SK-N-SH (cell line): ENCODE measurements around the gene ASMTL. TPM values are rescaled to one million over a fixed set of nuclear protein-coding genes. Genes with fewer than 3 reads are reported as not detected.

Source experiments
- CTCF ChIA-PET: fragments of 300-600, 350-600 bp; formaldehyde crosslinking; extraction: SDS; loops from one replicate; lab custom pipeline; 2021; lab: Yijun Ruan, JAX
- POLR2A ChIA-PET: fragments of 350-600 bp; sonication (Branson Sonifier 250); formaldehyde crosslinking; extraction: SDS; loops from one replicate; lab custom pipeline; 2020; ENCODE audit warnings: antibody characterized with exemption, inconsistent platforms; lab: Yijun Ruan, JAX
- DNase-seq: peaks from one replicate; pipeline ENCODE4 v3.0.0; 2012
- H2AFZ ChIP-seq: fragments of 200-600 bp; sonication (generic); 2 replicates; pipeline ENCODE4 v1.8.1; 2016; ENCODE audit warnings: antibody characterized with exemption, mild to moderate bottlenecking, low read depth
- H3F3A ChIP-seq: fragments of 200-600 bp; sonication (generic); replicated peaks from 2 replicates; pipeline ENCODE3; 2016; ENCODE audit warnings: antibody characterized with exemption, mild to moderate bottlenecking; ENCODE audit not compliant: insufficient read depth
- H3K27ac ChIP-seq, 2 experiments: fragments of 200-500 bp in 1 of 2; fragments of 200-600 bp in 1 of 2; sonication (Bioruptor generic) in 1 of 2; sonication (generic), shearing (Covaris generic) in 1 of 2; 2 replicates each; pipeline versions ENCODE4 v1.5.1 to v1.6.1; 2014 to 2016; ENCODE audit warnings: low read depth in 2 of 2, inconsistent platforms in 1 of 2, low read length in 1 of 2, mild to moderate bottlenecking in 1 of 2, mixed read lengths in 1 of 2
- H3K27me3 ChIP-seq: fragments of 200-600 bp; sonication (generic), shearing (Covaris generic); 2 replicates; pipeline ENCODE4 v1.6.1; 2016; ENCODE audit warnings: mixed run types; ENCODE audit not compliant: insufficient read depth
- H3K36me3 ChIP-seq, 2 experiments: fragments of 200-500 bp in 1 of 2; fragments of 200-600 bp in 1 of 2; sonication (Bioruptor generic) in 1 of 2; sonication (generic) in 1 of 2; replicated peaks in 1 of 2; 2 replicates each; pipeline versions ENCODE3 to v1.5.1; 2014 to 2016; ENCODE audit warnings: low read length in 1 of 2, mild to moderate bottlenecking in 1 of 2; ENCODE audit not compliant: insufficient read depth in 2 of 2, control insufficient read depth in 1 of 2
- H3K4me1 ChIP-seq, 2 experiments: fragments of 200-500 bp in 1 of 2; fragments of 200-600 bp in 1 of 2; sonication (Bioruptor generic) in 1 of 2; sonication (generic), shearing (Covaris generic) in 1 of 2; 2 replicates each; pipeline versions ENCODE4 v1.5.1 to v1.6.1; 2014 to 2016; ENCODE audit warnings: low read depth in 1 of 2, low read length in 1 of 2, mixed run types in 1 of 2; ENCODE audit not compliant: insufficient read depth in 2 of 2, control insufficient read depth in 1 of 2
- H3K4me2 ChIP-seq: fragments of 200-600 bp; sonication (generic), shearing (Covaris generic); 2 replicates; pipeline ENCODE4 v1.6.1; 2017; ENCODE audit warnings: mixed run types
- H3K4me3 ChIP-seq, 2 experiments: fragments of 200-500 bp in 1 of 2; fragments of 200-600 bp in 1 of 2; sonication (Bioruptor generic) in 1 of 2; sonication (generic), shearing (Covaris generic) in 1 of 2; 2 replicates each; pipeline versions ENCODE4 v1.5.1 to v1.8.1; 2014 to 2016; ENCODE audit warnings: low read depth in 2 of 2, inconsistent platforms in 1 of 2, low read length in 1 of 2, mild to moderate bottlenecking in 1 of 2, mixed read lengths in 1 of 2, moderate library complexity in 1 of 2
- H3K79me2 ChIP-seq: fragments of 200-600 bp; sonication (generic); 2 replicates; pipeline ENCODE4 v1.8.1; 2017; ENCODE audit warnings: mild to moderate bottlenecking; ENCODE audit not compliant: insufficient read depth
- H3K9ac ChIP-seq: fragments of 200-600 bp; sonication (generic); 2 replicates; pipeline ENCODE4 v1.6.1; 2017; ENCODE audit warnings: mixed run types
- H3K9me2 ChIP-seq: fragments of 200-600 bp; sonication (generic); 2 replicates; pipeline ENCODE4 v1.6.1; 2017; ENCODE audit warnings: mixed run types
- H3K9me3 ChIP-seq: fragments of 200-600 bp; sonication (generic); 2 replicates; pipeline ENCODE4 v1.6.1; 2017; ENCODE audit warnings: mixed run types, mild to moderate bottlenecking, moderate library complexity
- H4K20me1 ChIP-seq: fragments of 200-600 bp; sonication (generic); 2 replicates; pipeline ENCODE4 v1.6.1; 2017; ENCODE audit warnings: mild to moderate bottlenecking, mixed run types; ENCODE audit not compliant: insufficient read depth
- EZH2phosphoT487 ChIP-seq: fragments of 200-600 bp; sonication (generic); IDR thresholded peaks from 2 replicates; pipeline ENCODE4 v1.6.1; 2017; ENCODE audit warnings: low read depth, mixed run types, mild to moderate bottlenecking, antibody characterized with exemption, moderate library complexity, borderline replicate concordance
- FOSL2 ChIP-seq: IDR thresholded peaks from 2 replicates; pipeline ENCODE4 v1.4.0; 2012; ENCODE audit warnings: low read depth, mild to moderate bottlenecking, moderate library complexity, borderline replicate concordance
- FOXJ3 ChIP-seq: sonication (generic); formaldehyde crosslinking; IDR thresholded peaks from 2 replicates; pipeline ENCODE4 v1.5.1; 2020; ENCODE audit warnings: mild to moderate bottlenecking, missing genetic modification reagents
- FOXM1 ChIP-seq: IDR thresholded peaks from 2 replicates; pipeline ENCODE4 v1.4.0; 2012; ENCODE audit warnings: low read depth, mild to moderate bottlenecking
- GABPA ChIP-seq: IDR thresholded peaks from 2 replicates; pipeline ENCODE4 v1.4.0; 2012; ENCODE audit warnings: low read depth, mild to moderate bottlenecking
- GATA2 ChIP-seq: sonication (generic); formaldehyde crosslinking; IDR thresholded peaks from 2 replicates; pipeline ENCODE4 v1.5.0; 2020; ENCODE audit warnings: mild to moderate bottlenecking, missing genetic modification reagents
- JUND ChIP-seq: IDR thresholded peaks from 2 replicates; pipeline ENCODE4 v1.4.0; 2012
- MAX ChIP-seq: IDR thresholded peaks from 2 replicates; pipeline ENCODE4 v1.4.0; 2012; ENCODE audit warnings: low read depth
- MXI1 ChIP-seq: IDR thresholded peaks from 2 replicates; pipeline ENCODE4 v1.6.1; 2012; ENCODE audit warnings: mild to moderate bottlenecking, low read depth, low read length, improper control_type of control experiment
- NRF1 ChIP-seq: IDR thresholded peaks from 2 replicates; pipeline ENCODE4 v1.6.1; 2012; ENCODE audit warnings: low read depth, mild to moderate bottlenecking, low read length
- RAD21 ChIP-seq: IDR thresholded peaks from 2 replicates; pipeline ENCODE4 v1.6.1; 2012; ENCODE audit warnings: mild to moderate bottlenecking, low read length
- RFX5 ChIP-seq: IDR thresholded peaks from 2 replicates; pipeline ENCODE4 v1.6.1; 2012; ENCODE audit warnings: mild to moderate bottlenecking, improper control_type of control experiment, low read length
- TEAD4 ChIP-seq: IDR thresholded peaks from 2 replicates; pipeline ENCODE4 v1.4.0; 2012; ENCODE audit warnings: mild to moderate bottlenecking, borderline replicate concordance; ENCODE audit not compliant: insufficient read depth
- YY1 ChIP-seq: IDR thresholded peaks from 2 replicates; pipeline ENCODE4 v1.4.0; 2012; ENCODE audit warnings: low read depth, mild to moderate bottlenecking
- whole genome bisulfite sequencing: methylation state at CpG from one replicate; pipeline ENCODE4 v1.1.6; 2017; ENCODE audit warnings: low lambda C conversion rate; 5-methylcytosine and 5-hydroxymethylcytosine counted together
- polyA plus RNA-seq, 3 experiments: library from polyadenylated mRNA; depleted of rRNA; stranded (reverse); fragments of >200 nt; gene quantifications; 2 replicates each; pipeline ENCODE4 v1.2.3, GENCODE V29; 2012
- TF ChIP-seq, protein P1 (sequence below): IDR thresholded peaks from 2 replicates; pipeline ENCODE4; 2012

Gene ASMTL
- polyA plus RNA-seq, 1 of the 3 experiments (the other 2 are of a cell fraction), result 37.7 TPM

DNA sequence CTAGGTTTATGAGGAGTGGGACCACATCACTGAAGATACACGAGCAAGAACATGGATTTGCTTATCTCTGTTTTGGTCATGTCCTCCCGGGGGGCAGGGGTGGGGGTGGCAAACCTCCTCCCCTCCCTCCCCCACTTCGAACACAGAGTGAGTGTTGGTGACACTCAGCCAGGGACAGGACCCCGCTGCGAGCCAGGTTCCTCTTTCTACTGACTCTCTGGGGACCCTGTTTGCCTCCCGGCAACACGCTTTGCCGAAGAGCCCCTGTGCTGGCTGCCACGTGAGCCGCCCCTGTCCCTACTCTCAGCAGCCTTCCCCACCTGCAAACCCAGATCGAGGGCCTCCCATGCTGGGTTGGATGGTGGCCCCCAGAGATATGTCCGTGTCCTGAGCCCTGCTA lies 49.5 kb upstream of the ASMTL start:
- ChIA-PET POLR2A (no interaction called here), CTCF (no interaction called here)
- Histone ChIP-seq H3K4me1 (no peaks in the 10 kb centered on the region), H3K36me3 (no peaks in the 10 kb centered on the region), H3K9ac (no peak overlapping the region), H3K27me3 (no peaks in the 10 kb centered on the region; the same call in 1 of the 2 replicates), H3K9me3 (no peaks in the 10 kb centered on the region), H3K4me2 (no peak overlapping the region), H3K27ac (no peak overlapping the region), H3K9me2 (no peaks in the 10 kb centered on the region), H3F3A (no peaks in the 10 kb centered on the region), H3K79me2 (no peaks in the 10 kb centered on the region), H2AFZ (no peak overlapping the region), H4K20me1 (no peaks in the 10 kb centered on the region), H3K4me3 (no peak overlapping the region)
- DNase-seq, result no peak
- TF ChIP-seq YY1 (no peak), FOXJ3 (CRISPR knock-in tag) (no peak), TEAD4 (no peak)
- TF ChIP-seq, protein P1, sequence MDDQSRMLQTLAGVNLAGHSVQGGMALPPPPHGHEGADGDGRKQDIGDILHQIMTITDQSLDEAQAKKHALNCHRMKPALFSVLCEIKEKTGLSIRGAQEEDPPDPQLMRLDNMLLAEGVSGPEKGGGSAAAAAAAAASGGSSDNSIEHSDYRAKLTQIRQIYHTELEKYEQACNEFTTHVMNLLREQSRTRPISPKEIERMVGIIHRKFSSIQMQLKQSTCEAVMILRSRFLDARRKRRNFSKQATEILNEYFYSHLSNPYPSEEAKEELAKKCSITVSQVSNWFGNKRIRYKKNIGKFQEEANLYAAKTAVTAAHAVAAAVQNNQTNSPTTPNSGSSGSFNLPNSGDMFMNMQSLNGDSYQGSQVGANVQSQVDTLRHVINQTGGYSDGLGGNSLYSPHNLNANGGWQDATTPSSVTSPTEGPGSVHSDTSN, result no peak
- 37% methylated on average over 12 of the region's 12 CpGs for WGBS

- no peaks in the 10 kb centered on the region for H3K4me1 ChIP-seq
- H2AFZ ChIP-seq, result 0 out of 2 replicates have a peak overlapping the region, but pooled peaks have one; percentile 81
- TF ChIP-seq FOSL2 (no peak), JUND (no peak)
- no peak overlapping the region for H3K9ac ChIP-seq
- no peaks in the 10 kb centered on the region for H3K9me3 ChIP-seq
- no peak overlapping the region for H3K4me3 ChIP-seq
- ChIA-PET POLR2A (no interaction called here), CTCF (no interaction called here)
- 61% methylated on average over 20 of the region's 23 CpGs for WGBS
- H3K79me2 ChIP-seq, result no peaks in the 10 kb centered on the region
- no peaks in the 10 kb centered on the region for H3F3A ChIP-seq
- no peaks in the 10 kb centered on the region; the same call in 1 of the 2 replicates for H3K27me3 ChIP-seq
- no peak overlapping the region for H3K4me2 ChIP-seq
- no peaks in the 10 kb centered on the region for H4K20me1 ChIP-seq
- no peaks in the 10 kb centered on the region for H3K36me3 ChIP-seq
- H3K9me2 ChIP-seq, result no peaks in the 10 kb centered on the region
- no peak for DNase-seq
- H3K27ac ChIP-seq, result no peak overlapping the region
Measured at GRCh38 chrX:1500701-1501624, 48.3 kb upstream of the ASMTL start.

DNA sequence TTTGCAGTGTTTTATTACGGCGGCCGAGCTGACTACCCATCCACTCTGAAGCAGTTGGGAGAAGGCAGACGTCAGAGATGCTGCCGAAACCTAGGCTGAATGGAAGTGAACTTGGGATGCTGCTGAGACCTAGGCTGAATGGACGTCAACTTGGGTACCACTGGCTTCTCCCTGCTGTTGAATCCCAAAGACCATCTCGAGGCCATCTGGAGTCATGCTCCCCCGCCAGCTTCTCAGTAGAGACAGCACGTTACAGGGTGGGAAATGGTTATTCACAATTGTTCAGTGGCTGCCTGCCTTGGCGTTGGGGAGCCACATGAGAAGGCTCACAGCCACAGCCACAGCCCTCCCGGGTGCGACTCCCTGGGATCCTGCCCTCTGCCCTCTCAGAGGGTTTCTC lies 43.4 kb upstream of the ASMTL start:
- Histone ChIP-seq H3K9me2 (no peaks in the 10 kb centered on the region), H4K20me1 (no peaks in the 10 kb centered on the region), H3K27me3 (no peaks in the 10 kb centered on the region), H3K27ac (no peak overlapping the region), H3K36me3 (no peaks in the 10 kb centered on the region), H3K9me3 (no peaks in the 10 kb centered on the region), H3K79me2 (no peaks in the 10 kb centered on the region), H3F3A (peaks cover 10% of the 10 kb centered on the region), H3K4me2 (no peak overlapping the region), H3K9ac (no peak overlapping the region), H3K4me1 (no peaks in the 10 kb centered on the region), H2AFZ (no peak overlapping the region), H3K4me3 (no peak overlapping the region)
- no peak for DNase-seq
- WGBS, result 62% methylated on average over 12 of the region's 12 CpGs
- ChIA-PET CTCF (no interaction called here), POLR2A (no interaction called here)
- TF ChIP-seq TEAD4 (no peak), MAX (no peak), FOSL2 (no peak), MXI1 (no peak), GATA2 (CRISPR knock-in tag) (no peak), EZH2phosphoT487 (no peak), FOXM1 (no peak), YY1 (no peak), JUND (no peak), RFX5 (no peak), RAD21 (no peak), NRF1 (no peak), GABPA (no peak)
